ENCODE measurements around the gene TIMM9.
"Not testable (repeated sequence)": the region's sequence is repeated elsewhere in the genome, so short reads cannot be mapped to it uniquely, and the experiment has no call there.

TIMM9 gene

GRCh38 chr14:58427281-58428117, at the start of gene TIMM9, which contains the start of gene KIAA0586:
Gene TIMM9, minus strand, starts transcription at chr14:58427531. Its CDS starts 15,586 bp downstream, at chr14:58411945.
Gene KIAA0586, plus strand, starts transcription at chr14:58427719. Its CDS starts 546 bp downstream, at chr14:58428265.
- DNase-seq, result peak; percentile 98

- no peak for DNase-seq
Observed at GRCh38 chr14:58476320-58476719, 49.0 kb upstream of the TIMM9 start.

GRCh38 chr14:58469309-58469708, 42.0 kb upstream of the TIMM9 start:
- no peak for DNase-seq

- DNase-seq, result no peak
Observed at GRCh38 chr14:58467575-58467974, 40.2 kb upstream of the TIMM9 start.

GRCh38 chr14:58466459-58466858, 39.1 kb upstream of the TIMM9 start:
- DNase-seq, result no peak

- DNase-seq, result no peak
Observed at GRCh38 chr14:58465421-58465820, 38.1 kb upstream of the TIMM9 start.

- DNase-seq, result no peak
Observed at GRCh38 chr14:58464652-58465051, 37.3 kb upstream of the TIMM9 start.

GRCh38 chr14:58463147-58463546, 35.8 kb upstream of the TIMM9 start:
- DNase-seq, result no peak

GRCh38 chr14:58460772-58461171, 33.4 kb upstream of the TIMM9 start:
- DNase-seq, result no peak

- no peak for DNase-seq
Observed at GRCh38 chr14:58455593-58456265, 28.4 kb upstream of the TIMM9 start.

GRCh38 chr14:58444627-58445026, 17.3 kb upstream of the TIMM9 start:
- DNase-seq, result no peak

GRCh38 chr14:58439476-58439875, 12.1 kb upstream of the TIMM9 start:
- DNase-seq, result no peak

- no peak for DNase-seq
Observed at GRCh38 chr14:58430156-58430555, 2.8 kb upstream of the TIMM9 start.

GRCh38 chr14:58428118-58428683, 870 bp upstream of the TIMM9 start:
- DNase-seq, result peak; percentile 71

GRCh38 chr14:58426670-58427280, 556 bp downstream of the TIMM9 start:
- peak; percentile 55 for DNase-seq

GRCh38 chr14:58416934-58417333, 10.4 kb downstream of the TIMM9 start:
- DNase-seq, result not testable (repeated sequence)

- no peak for DNase-seq
Observed at GRCh38 chr14:58415636-58416547, 11.4 kb downstream of the TIMM9 start.

GRCh38 chr14:58414845-58415244, 12.5 kb downstream of the TIMM9 start:
- no peak for DNase-seq

GRCh38 chr14:58408681-58409215, 18.6 kb downstream of the TIMM9 start:
- DNase-seq, result no peak

GRCh38 chr14:58401587-58401986, 25.7 kb downstream of the TIMM9 start:
- DNase-seq, result no peak

- DNase-seq, result no peak
Observed at GRCh38 chr14:58398895-58399294, 28.4 kb downstream of the TIMM9 start.

- DNase-seq, result no peak
Observed at GRCh38 chr14:58398495-58398894, 28.8 kb downstream of the TIMM9 start.

Measured in NCI-H748 treated with DMSO at 0.1 percent for 48 hours (cell line).